Measurements from ENCODE around the gene TTC22.

The TTC22 gene

DNA sequence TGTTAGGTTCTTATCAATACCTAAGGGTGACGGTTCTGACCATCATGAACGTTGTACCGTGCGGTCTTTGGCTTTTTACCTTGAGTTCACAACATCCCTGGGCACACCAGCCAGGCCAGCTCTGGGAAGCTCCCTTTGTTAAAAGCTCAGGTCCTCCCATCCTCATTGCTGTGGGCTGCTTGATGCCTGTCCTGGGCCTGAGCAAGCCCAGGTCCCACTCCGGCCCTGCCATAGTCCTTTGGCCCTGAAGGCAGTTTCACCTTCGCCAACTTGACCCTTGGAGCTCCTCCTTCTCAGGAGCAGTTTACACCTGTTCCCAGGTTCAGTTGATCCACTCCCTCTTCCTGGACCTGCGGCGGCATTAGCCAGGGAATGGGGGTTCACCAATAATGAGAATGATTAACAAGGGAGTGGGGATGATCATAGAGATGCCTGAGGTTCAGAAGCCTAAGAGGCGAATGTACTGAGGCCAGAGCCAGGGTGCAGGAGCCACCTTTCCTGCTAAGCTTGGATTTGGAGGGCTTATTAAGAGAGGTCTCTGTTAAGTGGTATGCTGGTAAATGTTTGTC lies 45.7 kb upstream of the TTC22 start:
- TF ChIP-seq, protein P1, sequence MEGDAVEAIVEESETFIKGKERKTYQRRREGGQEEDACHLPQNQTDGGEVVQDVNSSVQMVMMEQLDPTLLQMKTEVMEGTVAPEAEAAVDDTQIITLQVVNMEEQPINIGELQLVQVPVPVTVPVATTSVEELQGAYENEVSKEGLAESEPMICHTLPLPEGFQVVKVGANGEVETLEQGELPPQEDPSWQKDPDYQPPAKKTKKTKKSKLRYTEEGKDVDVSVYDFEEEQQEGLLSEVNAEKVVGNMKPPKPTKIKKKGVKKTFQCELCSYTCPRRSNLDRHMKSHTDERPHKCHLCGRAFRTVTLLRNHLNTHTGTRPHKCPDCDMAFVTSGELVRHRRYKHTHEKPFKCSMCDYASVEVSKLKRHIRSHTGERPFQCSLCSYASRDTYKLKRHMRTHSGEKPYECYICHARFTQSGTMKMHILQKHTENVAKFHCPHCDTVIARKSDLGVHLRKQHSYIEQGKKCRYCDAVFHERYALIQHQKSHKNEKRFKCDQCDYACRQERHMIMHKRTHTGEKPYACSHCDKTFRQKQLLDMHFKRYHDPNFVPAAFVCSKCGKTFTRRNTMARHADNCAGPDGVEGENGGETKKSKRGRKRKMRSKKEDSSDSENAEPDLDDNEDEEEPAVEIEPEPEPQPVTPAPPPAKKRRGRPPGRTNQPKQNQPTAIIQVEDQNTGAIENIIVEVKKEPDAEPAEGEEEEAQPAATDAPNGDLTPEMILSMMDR (IDR thresholded peaks at IDR 0.05; ENCODE audit: low read depth, low read length, missing control alignments) = no peak
- DNase-seq (ENCODE audit: low read depth) = no peak
- no peak overlapping the region for H3K4me3 ChIP-seq (ENCODE audit: low read depth, low read length)
- in situ Hi-C loops (cut with HindIII; ENCODE audit: low sequenced_read_pairs) = no loop called here

DNA sequence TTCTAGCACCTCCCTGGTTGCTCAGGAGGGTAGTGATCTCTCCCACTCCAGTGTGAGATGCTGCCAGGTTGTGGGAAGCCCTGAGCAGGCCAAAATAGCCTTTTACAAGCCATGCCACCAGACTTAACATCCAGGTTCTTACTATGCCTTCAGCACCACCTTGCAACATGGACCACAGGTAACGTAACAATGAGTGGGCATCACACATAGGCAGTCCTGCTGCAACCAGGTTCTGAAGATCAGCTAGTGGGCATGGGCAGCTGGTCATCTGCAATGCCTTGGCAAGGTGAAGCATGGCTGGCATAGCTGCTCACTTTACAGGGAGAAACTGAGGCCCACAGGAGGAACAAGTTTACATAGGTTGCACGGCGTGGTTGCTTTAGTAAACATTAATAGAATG lies 45.2 kb upstream of the TTC22 start:
- in situ Hi-C loops (cut with HindIII; ENCODE audit: low sequenced_read_pairs) = no loop called here
- TF ChIP-seq, protein P1 (IDR thresholded peaks at IDR 0.05; ENCODE audit: low read depth, low read length, missing control alignments) = no peak
- no peak for DNase-seq (ENCODE audit: low read depth)
- no peak overlapping the region for H3K4me3 ChIP-seq (ENCODE audit: low read depth, low read length)

DNA sequence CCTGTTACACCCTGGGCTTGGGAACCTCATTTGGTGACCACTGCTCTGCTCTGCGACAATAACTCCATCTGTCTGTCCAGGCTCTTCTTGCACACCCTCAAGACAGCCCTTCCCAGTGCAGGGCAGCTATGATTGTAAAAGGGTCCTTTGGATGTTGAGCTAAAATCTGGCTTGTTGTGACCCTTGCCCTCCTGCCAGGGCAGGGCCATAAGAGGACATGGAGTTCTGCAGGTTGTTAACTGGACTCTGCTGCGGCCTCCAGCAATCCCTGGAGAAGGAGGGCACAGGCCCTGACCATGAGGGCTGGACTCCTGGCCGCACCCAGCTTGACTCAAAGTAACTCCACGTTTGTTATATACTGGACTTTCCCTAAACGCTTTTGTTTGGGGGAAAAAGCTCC lies 44.6 kb upstream of the TTC22 start:
- TF ChIP-seq, protein P1 (IDR thresholded peaks at IDR 0.05; ENCODE audit: low read depth, low read length, missing control alignments) = no peak
- in situ Hi-C loops (cut with HindIII; ENCODE audit: low sequenced_read_pairs) = no loop called here
- no peak for DNase-seq (ENCODE audit: low read depth)
- H3K4me3 ChIP-seq (ENCODE audit: low read depth, low read length) = no peak overlapping the region

DNA sequence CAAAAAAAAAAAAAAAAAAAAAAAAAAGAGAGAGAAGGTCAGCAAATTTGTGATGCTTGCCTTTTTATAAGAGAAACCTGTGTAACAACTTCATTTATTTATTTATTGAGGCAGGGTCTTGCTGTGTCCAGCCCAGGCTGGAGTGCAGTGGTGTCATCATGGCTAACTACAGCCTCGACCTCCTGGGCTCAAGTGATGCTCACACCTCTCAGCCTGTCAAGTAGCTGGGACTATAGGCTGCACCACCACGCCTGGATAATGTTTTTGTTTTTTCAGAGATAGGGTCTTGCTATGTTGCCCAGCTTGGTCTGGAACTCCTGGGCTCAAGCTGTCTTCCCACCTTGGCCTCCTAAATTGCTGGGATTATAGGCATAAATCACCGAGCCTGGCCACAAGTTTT lies 43.4 kb upstream of the TTC22 start:
- TF ChIP-seq, protein P1 (IDR thresholded peaks at IDR 0.05; ENCODE audit: low read depth, low read length, missing control alignments) = no peak
- in situ Hi-C loops (cut with HindIII; ENCODE audit: low sequenced_read_pairs) = no loop called here
- no peak overlapping the region for H3K4me3 ChIP-seq (ENCODE audit: low read depth, low read length)
- no peak for DNase-seq (ENCODE audit: low read depth)

DNA sequence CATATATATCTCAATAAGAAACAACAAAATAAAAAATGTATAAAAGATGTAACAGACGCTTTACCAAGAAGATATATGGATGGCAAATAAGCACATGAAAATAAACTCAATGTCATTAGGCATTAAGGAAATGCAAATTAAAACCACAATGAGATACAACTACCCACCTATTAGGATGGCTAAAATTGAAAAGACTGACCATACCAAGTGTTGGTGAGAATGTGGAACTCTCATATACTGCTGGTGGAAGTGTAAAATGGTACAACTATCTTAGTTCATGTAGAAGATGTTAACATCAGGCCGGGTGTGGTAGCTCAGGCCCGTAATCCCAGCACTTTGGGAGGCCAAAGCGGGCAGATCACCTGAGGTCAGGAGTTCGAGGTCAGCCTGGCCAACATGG lies 42.3 kb upstream of the TTC22 start:
- in situ Hi-C loops (cut with HindIII; ENCODE audit: low sequenced_read_pairs) = no loop called here
- no peak overlapping the region for H3K4me3 ChIP-seq (ENCODE audit: low read depth, low read length)
- DNase-seq (ENCODE audit: low read depth) = no peak
- TF ChIP-seq, protein P1 (IDR thresholded peaks at IDR 0.05; ENCODE audit: low read depth, low read length, missing control alignments) = no peak

DNA sequence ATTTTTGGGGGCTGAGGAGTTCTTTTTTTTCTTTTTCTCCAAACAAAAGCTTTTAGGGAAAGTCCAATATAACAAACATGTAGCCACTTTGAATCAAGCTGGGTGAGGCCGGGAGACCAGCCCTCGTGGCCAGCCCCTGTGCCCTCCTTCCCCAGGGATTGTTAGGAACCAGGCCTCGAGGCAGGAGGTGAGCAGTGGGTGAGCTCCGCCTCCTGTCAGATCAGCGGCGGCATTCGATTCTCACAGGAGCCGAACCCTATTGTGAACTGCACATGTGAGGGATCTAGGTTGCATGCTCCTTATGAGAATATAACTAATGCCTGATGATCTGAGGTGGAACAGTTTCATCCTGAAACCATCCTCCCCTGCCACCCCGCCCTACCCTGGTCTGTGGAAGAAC lies 41.8 kb upstream of the TTC22 start:
- in situ Hi-C loops (cut with HindIII; ENCODE audit: low sequenced_read_pairs) = no loop called here
- TF ChIP-seq, protein P1 (IDR thresholded peaks at IDR 0.05; ENCODE audit: low read depth, low read length, missing control alignments) = no peak
- no peak for DNase-seq (ENCODE audit: low read depth)
- no peak overlapping the region for H3K4me3 ChIP-seq (ENCODE audit: low read depth, low read length)

Data from astrocyte of the cerebellum (primary cell).